ENCODE data around the gene CREB5.

DNA sequence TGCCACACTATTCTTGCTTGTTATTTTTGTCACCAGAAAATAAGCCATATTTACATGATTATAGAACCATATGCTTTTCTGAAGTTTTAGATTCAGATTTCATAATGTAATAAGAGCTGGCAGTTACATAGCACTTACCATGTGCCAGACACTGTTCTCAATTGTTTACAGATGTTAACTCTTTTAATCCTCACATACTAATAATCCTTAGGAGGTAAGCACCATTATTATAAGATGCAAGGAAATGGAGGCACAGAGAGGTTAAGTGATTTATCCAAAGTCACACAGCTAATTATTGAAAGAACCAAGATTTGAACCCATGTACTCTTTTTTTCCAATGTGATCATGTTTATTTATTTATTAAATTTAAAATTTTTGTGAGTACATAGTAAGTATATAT is 57.2 kb downstream of the CREB5 start:
- TF ChIP-seq, protein P1, sequence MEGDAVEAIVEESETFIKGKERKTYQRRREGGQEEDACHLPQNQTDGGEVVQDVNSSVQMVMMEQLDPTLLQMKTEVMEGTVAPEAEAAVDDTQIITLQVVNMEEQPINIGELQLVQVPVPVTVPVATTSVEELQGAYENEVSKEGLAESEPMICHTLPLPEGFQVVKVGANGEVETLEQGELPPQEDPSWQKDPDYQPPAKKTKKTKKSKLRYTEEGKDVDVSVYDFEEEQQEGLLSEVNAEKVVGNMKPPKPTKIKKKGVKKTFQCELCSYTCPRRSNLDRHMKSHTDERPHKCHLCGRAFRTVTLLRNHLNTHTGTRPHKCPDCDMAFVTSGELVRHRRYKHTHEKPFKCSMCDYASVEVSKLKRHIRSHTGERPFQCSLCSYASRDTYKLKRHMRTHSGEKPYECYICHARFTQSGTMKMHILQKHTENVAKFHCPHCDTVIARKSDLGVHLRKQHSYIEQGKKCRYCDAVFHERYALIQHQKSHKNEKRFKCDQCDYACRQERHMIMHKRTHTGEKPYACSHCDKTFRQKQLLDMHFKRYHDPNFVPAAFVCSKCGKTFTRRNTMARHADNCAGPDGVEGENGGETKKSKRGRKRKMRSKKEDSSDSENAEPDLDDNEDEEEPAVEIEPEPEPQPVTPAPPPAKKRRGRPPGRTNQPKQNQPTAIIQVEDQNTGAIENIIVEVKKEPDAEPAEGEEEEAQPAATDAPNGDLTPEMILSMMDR (IDR thresholded peaks at IDR 0.05): no peak
- no peak for TF ChIP-seq POLR2A (IDR thresholded peaks at IDR 0.05)
